ENCODE data around the gene FTSJ3. TPM values are rescaled to one million over a fixed set of nuclear protein-coding genes. Genes with fewer than 3 reads are reported as not detected.

Gene FTSJ3
- total and polyA plus RNA-seq, 2 donors from 2014 or later = 23.7 to 38.7 TPM

- intact Hi-C loops (cut with DNase I) = no loop called here
Measured at GRCh38 chr17:63822537-63822936, 4.9 kb downstream of the FTSJ3 start.

GRCh38 chr17:63821804-63822203 is 5.7 kb downstream of the FTSJ3 start:
- Histone ChIP-seq H3K9ac (ENCODE audit: low read length in 3 of 3) (no peak overlapping the region), H3K9me3 (ENCODE audit: control insufficient read depth in 2 of 3, insufficient read depth in 1 of 3, low read length in 3 of 3) (no peaks in the 10 kb centered on the region), H3K4me1 (ENCODE audit: control insufficient read depth in 2 of 3, insufficient read depth in 2 of 3, low read depth in 1 of 3, low read length in 3 of 3) (peaks cover 0 to 18% (median 17%) of the 10 kb centered on the region in 3 donors), H3K27me3 (ENCODE audit: control insufficient read depth, insufficient read depth, low read length) (no peaks in the 10 kb centered on the region), H3K36me3 (ENCODE audit: control insufficient read depth in 2 of 3, insufficient read depth in 3 of 3, low read length in 3 of 3) (peaks cover 33 to 81% (median 62%) of the 10 kb centered on the region in 3 donors), H3K27ac (ENCODE audit: low read depth in 2 of 2, low read length in 2 of 2) (no peak overlapping the region), H3K4me3 (ENCODE audit: low read length in 3 of 3) (no peak overlapping the region)
- FAIRE-seq = no peak
- no peak for DNase-seq
- TF ChIP-seq CTCF (IDR thresholded peaks at IDR 0.05; ENCODE audit: borderline replicate concordance, extremely low read depth, insufficient read depth) = no peak
- intact Hi-C loops (cut with DNase I) = no loop called here

More at GRCh38 chr17:63822537-63822936, 4.9 kb downstream of the FTSJ3 start:
- DNase-seq (no peak), FAIRE-seq (no peak)
- H3K9ac ChIP-seq (ENCODE audit: low read length in 3 of 3) = no peak overlapping the region
- no peak overlapping the region for H3K27ac ChIP-seq (ENCODE audit: low read depth in 2 of 2, low read length in 2 of 2)
- H3K27me3 ChIP-seq (ENCODE audit: control insufficient read depth, insufficient read depth, low read length) = no peaks in the 10 kb centered on the region
- H3K4me3 ChIP-seq (ENCODE audit: low read length in 3 of 3) = no peak overlapping the region
- peaks cover 33 to 74% (median 57%) of the 10 kb centered on the region in 3 donors for H3K36me3 ChIP-seq (ENCODE audit: control insufficient read depth in 2 of 3, insufficient read depth in 3 of 3, low read length in 3 of 3)
- H3K4me1 ChIP-seq (ENCODE audit: control insufficient read depth in 2 of 3, insufficient read depth in 2 of 3, low read depth in 1 of 3, low read length in 3 of 3) = peaks cover 0 to 18% (median 17%) of the 10 kb centered on the region in 3 donors
- no peaks in the 10 kb centered on the region for H3K9me3 ChIP-seq (ENCODE audit: control insufficient read depth in 2 of 3, insufficient read depth in 1 of 3, low read length in 3 of 3)
- TF ChIP-seq CTCF (IDR thresholded peaks at IDR 0.05; ENCODE audit: borderline replicate concordance, extremely low read depth, insufficient read depth) = no peak

GRCh38 chr17:63820963-63821561 is 6.4 kb downstream of the FTSJ3 start:
- Histone ChIP-seq H3K4me1 (ENCODE audit: control insufficient read depth in 2 of 3, insufficient read depth in 2 of 3, low read depth in 1 of 3, low read length in 3 of 3) (peaks cover 0 to 17% (median 13%) of the 10 kb centered on the region in 3 donors), H3K27me3 (ENCODE audit: control insufficient read depth, insufficient read depth, low read length) (no peaks in the 10 kb centered on the region), H3K9ac (ENCODE audit: low read length in 3 of 3) (no peak overlapping the region), H3K27ac (ENCODE audit: low read depth in 2 of 2, low read length in 2 of 2) (no peak overlapping the region), H3K36me3 (ENCODE audit: control insufficient read depth in 2 of 3, insufficient read depth in 3 of 3, low read length in 3 of 3) (peaks cover 33 to 88% (median 69%) of the 10 kb centered on the region in 3 donors), H3K9me3 (ENCODE audit: control insufficient read depth in 2 of 3, insufficient read depth in 1 of 3, low read length in 3 of 3) (no peaks in the 10 kb centered on the region), H3K4me3 (ENCODE audit: low read length in 3 of 3) (no peak overlapping the region)
- intact Hi-C loops (cut with DNase I) = no loop called here
- no peak for TF ChIP-seq CTCF (IDR thresholded peaks at IDR 0.05; ENCODE audit: borderline replicate concordance, extremely low read depth, insufficient read depth)
- no peak for FAIRE-seq
- DNase-seq = no peak
